NB4 (cell line): ENCODE results near the gene LCN1.

Source experiments
- CTCF ChIP-seq: IDR thresholded peaks from one replicate; pipeline ENCODE4 v1.5.1; 2012; ENCODE audit warnings: low read depth, low read length
- POLR2A ChIP-seq: IDR thresholded peaks from 2 replicates; pipeline ENCODE4 v1.6.1; 2011; ENCODE audit warnings: mild to moderate bottlenecking; ENCODE audit not compliant: insufficient read length; ENCODE audit errors: extremely low read depth
- TF ChIP-seq, protein P1 (sequence below): IDR thresholded peaks from 2 replicates; pipeline ENCODE4 v1.6.1; 2011; ENCODE audit warnings: low read depth, low read length

- TF ChIP-seq POLR2A (no peak), CTCF (no peak)
- TF ChIP-seq, protein P1, sequence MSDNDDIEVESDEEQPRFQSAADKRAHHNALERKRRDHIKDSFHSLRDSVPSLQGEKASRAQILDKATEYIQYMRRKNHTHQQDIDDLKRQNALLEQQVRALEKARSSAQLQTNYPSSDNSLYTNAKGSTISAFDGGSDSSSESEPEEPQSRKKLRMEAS: no peak
These were observed 32.7 kb upstream of the LCN1 start for GRCh38 chr9:135488527-135488926.
